Measurements from ENCODE around the gene JMJD8. TPM values are rescaled to one million over a fixed set of nuclear protein-coding genes. Genes with fewer than 3 reads are reported as not detected.

JMJD8 gene
- total and polyA plus RNA-seq, 9 of the 15 experiments (the other 6 are each of a cell fraction or from before 2014, with no cell fraction given): 1.2 to 50.6 (median 29.3) TPM

- TF ChIP-seq VEZF1 (CRISPR knock-in tag; IDR thresholded peaks at IDR 0.05) (peak; percentile 10; the same call in 1 of the 2 replicates), ZNF707 (CRISPR knock-in tag; conservative IDR thresholded peaks at IDR 0.05) (no peak), IRF1 (CRISPR knock-in tag; IDR thresholded peaks at IDR 0.05; ENCODE audit: borderline replicate concordance) (no peak), MITF (IDR thresholded peaks at IDR 0.05) (no peak), NRF1 (conservative IDR thresholded peaks at IDR 0.05 in 1 of 2, IDR thresholded peaks at IDR 0.05 in 1 of 2) (no peak; a peak in 2 of 4 replicates), BRF1 (IDR thresholded peaks at IDR 0.05; ENCODE audit: borderline replicate concordance, extremely low read depth, insufficient read length) (no peak), PCBP2 (IDR thresholded peaks at IDR 0.05; ENCODE audit: low read depth, low read length, poor library complexity, severe bottlenecking) (no peak), SREBF2 (CRISPR knock-in tag; IDR thresholded peaks at IDR 0.05) (no peak), JUNB (CRISPR knock-in tag; conservative IDR thresholded peaks at IDR 0.05) (no peak), ZNF696 (CRISPR knock-in tag; conservative IDR thresholded peaks at IDR 0.05) (no peak), CREB1 (IDR thresholded peaks at IDR 0.05) (no peak), CREB1 (CRISPR knock-in tag; IDR thresholded peaks at IDR 0.05) (0 out of 2 replicates have a peak, but pooled peaks have one; percentile 27), MYBL2 (IDR thresholded peaks at IDR 0.05; ENCODE audit: low read depth) (no peak), MYBL2 (CRISPR knock-in tag; IDR thresholded peaks at IDR 0.05; ENCODE audit: borderline replicate concordance) (no peak), SETDB1 (IDR thresholded peaks at IDR 0.05; ENCODE audit: low read length) (no peak), TBL1XR1 (IDR thresholded peaks at IDR 0.05; ENCODE audit: low read length in 2 of 2) (no peak), AFF4 (CRISPR knock-in tag; IDR thresholded peaks at IDR 0.05) (no peak), ZKSCAN8 (CRISPR knock-in tag; IDR thresholded peaks at IDR 0.05) (no peak), ZNF165 (CRISPR knock-in tag; IDR thresholded peaks at IDR 0.05; ENCODE audit: borderline replicate concordance) (no peak), BCL6 (CRISPR knock-in tag; IDR thresholded peaks at IDR 0.05) (no peak), ELF4 (CRISPR knock-in tag; IDR thresholded peaks at IDR 0.05) (no peak), HSF4 (CRISPR knock-in tag; IDR thresholded peaks at IDR 0.05; ENCODE audit: borderline replicate concordance) (no peak)
These were observed 31.5 kb upstream of the JMJD8 start (continued) for GRCh38 chr16:715477-716199.

All from K562 (cell line).